GM10847 (cell line): ENCODE data around the gene SEMA4D.

Experiments
- POLR2A ChIP-seq: IDR thresholded peaks from 2 replicates; pipeline ENCODE4 v1.6.1; 2011; ENCODE audit not compliant: insufficient read length; ENCODE audit errors: extremely low read depth

SEMA4D gene

DNA sequence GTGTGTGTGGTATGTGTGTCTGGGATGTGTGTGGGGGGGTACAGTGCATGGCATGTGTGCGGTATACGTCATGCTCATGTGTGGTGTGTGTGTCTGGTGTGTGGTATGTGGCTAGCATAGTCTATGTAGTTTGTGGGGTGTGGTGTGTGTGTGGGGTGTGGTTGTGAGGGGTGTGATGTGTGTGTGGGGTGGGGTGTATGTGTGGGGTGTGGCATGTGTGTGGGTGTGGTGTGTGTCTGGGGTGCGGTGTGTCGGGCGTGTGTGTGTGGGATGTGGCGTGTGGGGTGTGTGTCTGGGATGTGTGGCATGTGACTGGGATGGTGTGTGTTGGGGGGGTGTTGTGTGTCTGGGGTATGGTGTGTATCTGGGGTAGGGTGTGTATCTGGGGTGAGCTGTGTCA lies 127.3 kb downstream of the SEMA4D start:
- no peak for TF ChIP-seq POLR2A

DNA sequence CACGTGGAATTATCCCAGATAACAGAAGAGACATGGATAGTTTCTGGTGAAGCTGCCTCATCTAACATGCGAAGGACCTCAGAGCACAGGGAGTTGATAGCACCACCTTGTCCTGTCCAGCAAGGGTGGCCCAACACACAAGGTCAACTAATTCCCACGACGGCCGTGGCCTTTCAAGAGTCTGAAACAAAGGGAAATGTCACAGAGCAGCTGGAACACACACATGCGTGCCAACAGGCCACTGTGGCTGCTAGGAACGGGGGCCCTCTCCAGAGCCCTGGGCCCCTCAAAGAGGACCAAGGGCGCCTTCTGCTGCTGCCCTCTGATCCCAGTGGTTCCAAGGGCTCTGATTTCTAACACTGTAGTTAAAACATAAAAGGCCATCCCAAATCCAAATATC lies 128.9 kb downstream of the SEMA4D start:
- TF ChIP-seq POLR2A, result no peak

DNA sequence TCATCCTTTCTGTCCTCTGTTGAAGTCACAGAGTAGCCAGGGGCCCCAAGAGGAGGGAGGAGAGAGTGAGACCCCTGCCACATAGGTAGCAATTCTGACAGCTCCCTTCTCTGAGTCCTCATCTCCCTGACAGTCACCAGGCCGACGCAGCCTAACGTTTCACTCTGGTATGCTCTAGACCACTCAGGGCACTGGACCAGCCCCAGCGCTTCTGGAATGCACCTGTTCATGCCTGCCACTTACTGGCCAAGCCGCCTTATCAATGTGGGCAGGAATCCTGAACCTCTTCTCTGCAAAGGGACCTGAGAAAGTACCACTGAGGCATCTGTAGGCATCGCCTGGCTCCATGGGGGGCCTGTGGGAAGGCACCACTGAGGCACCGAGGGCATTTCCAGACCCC lies 129.4 kb downstream of the SEMA4D start:
- TF ChIP-seq POLR2A, result no peak

DNA sequence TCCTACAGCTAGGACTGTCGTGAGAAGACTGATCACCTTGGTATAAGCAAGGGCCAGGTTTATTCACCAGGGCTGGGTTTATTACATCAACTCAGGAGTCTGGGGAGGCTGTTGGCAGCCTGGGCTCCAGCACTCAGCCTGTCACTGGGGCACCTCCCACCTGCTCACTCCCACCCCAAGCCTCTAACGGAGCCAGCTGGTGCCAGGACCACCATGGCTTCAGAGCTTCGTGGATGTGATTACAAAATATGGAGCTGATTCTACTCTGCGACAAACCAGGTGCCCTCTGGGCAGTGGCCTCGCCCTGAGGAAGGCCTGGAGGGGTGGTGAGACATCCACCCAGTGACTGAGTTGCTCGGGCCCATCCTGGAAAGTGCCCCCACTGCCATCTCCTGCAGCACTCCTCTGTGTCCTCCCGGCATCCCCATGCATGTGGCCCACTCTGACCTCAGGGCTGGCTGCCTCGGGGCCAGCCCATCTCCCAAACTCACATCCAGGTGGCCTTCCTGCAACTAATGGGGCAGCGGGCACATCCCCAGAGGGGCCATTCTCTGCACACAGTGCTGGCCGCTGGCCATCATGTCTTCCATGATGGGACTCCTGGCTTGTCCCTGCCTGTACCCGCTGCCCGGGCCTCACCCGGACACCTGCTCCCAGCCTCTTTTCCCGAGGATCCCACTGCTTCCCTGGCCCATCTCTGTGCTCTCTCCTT lies 130.0 kb downstream of the SEMA4D start:
- no peak for TF ChIP-seq POLR2A

DNA sequence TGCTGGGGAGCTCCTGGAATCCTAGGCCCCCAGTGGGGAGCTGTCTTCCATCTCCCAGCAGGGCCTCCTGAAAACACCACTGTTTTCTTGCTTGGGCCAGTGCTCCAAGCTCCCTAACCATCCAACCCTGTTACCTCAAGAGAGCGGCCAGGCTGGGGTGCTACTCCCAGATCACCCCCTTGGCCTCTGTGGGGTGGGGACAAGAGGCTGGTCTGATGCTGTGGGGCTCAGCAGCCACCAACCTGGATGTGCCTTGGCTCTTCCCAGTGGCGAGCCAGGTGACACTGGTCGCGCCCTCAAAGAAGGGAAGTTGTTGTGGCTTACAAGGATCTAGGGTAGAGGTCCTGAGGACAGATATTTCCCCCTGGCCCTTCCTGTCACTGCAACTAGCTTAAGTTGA lies 130.6 kb downstream of the SEMA4D start:
- TF ChIP-seq POLR2A, result no peak

DNA sequence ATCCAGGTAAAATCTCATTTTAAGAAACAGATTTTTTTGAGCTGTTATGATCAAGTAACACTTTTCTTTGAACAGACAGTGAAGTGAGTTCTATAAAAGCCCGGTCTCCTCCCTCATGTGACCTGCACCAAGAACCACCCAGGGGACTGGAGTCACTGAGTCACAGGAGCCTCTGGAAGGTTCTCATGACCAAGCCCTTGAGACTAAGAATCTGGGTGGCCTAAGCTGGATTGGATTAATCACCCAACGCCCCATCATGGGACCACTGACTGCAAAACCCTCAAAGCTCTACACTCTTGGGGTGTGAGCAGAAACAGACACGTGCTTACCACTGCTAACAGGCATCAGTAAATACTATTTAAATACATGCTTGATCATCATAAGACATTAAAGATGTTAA lies 131.2 kb downstream of the SEMA4D start:
- TF ChIP-seq POLR2A, result no peak

DNA sequence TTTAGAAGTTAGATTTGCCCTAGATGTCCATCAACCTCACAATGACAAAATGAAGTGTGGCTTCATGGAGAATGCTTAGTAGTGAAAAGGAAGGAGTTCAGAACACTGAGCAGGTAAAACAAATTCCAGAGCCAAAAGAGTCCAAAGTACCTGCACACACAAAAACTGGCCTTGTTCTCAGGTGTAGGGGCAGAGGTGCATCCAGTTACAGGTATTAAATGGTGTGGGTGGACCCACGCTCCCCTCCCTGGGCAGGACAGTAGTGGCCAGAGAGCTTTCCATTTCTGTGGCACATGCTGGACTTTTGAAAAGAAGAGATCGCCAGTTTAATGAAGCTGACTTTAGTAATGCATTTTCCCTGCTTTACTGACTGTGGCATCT lies 132.4 kb downstream of the SEMA4D start:
- TF ChIP-seq POLR2A, result no peak

DNA sequence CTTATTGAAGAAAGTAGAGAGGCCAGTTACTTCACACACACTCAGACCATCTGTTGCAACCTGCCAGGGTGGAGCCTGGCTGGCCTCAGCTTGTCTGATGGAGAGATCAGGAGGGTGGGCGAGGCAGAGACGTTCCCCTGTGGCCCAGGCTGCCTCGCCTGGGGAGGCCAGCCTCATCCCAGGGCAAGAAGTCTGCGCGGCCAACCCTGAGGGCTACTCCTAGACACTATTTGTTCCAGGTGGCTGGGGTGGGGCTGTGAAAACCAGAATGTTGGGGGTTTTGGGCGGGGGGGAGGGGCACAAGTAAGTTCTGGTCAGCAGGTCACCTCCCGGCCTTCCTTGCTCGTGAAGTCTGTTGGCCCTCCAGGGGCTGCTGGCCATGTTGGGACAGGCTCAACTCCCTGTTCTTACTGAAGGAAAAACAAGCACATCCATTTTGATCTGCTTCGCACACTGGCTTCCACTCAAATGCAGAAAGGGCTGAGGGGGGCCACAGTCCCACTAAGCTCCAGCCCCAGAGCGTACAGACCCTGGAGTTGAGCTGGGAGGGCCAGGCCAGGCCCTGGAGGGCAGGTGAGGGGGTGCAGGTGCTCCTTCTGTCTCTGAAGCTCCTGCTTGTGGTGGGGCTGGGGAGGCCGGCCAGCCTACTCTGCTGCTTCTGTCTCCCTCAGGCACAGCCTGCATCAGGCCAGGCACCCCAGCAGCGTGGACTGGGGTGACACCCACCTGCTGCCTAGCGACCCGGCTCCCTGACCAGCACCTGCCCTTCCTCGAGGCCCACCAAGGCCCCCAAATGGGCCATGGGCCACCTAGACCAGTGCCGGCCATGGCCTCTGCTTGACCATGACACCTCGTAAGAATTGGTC lies 133.0 kb downstream of the SEMA4D start:
- no peak for TF ChIP-seq POLR2A

DNA sequence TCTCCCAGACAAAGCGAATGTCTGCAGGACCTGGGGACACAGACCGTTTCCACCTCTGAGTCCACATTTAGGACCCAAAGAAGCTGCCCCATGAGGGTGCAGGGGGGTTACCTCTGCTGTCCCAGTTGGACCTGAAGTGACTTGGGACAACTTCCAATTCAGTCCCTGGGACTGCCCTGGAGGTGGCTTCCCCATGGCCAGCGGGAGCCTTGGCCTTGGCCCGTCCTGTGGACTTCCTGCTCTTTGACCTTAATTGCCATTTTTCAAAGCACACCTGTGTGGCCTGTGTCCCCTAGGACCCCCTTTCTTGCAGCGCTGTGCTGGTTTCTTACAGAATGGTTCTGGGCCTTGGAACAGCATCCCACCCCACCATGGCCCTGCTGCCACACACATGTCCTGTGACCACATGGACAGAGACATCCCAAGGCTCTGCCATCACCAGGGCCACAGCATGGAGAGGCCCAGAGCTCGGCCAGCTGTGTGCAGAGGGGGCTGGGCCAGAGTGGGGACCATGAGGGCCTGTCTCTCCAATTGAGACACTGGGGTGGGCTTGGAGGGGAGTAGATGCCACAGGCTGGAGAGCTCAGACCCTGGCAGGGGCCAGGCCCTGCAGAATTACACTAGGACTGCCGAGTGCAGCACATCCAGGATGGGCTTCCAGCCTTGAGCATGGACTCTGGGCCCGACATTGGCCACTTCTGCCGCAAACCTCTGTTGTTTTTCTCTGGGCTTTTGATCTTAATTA lies 133.8 kb downstream of the SEMA4D start:
- TF ChIP-seq POLR2A, result no peak

DNA sequence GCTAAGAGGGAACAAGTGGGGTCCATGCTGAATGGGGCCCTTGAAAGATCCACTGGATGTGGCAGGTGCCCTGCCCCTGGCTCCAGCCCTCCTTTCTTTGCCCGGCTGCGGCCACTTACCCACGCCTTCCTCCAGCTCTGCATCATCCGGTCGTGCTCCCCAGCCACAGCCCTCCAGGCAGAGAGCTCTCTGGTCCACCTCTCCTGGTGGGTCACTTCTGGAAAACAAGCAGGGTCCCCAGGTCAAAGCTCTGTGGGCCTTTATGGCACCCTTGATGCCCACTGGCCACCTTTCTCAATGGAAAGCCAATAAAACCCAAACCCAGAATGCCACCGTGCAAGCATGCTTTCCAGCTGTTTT lies 134.6 kb downstream of the SEMA4D start:
- TF ChIP-seq POLR2A, result no peak

DNA sequence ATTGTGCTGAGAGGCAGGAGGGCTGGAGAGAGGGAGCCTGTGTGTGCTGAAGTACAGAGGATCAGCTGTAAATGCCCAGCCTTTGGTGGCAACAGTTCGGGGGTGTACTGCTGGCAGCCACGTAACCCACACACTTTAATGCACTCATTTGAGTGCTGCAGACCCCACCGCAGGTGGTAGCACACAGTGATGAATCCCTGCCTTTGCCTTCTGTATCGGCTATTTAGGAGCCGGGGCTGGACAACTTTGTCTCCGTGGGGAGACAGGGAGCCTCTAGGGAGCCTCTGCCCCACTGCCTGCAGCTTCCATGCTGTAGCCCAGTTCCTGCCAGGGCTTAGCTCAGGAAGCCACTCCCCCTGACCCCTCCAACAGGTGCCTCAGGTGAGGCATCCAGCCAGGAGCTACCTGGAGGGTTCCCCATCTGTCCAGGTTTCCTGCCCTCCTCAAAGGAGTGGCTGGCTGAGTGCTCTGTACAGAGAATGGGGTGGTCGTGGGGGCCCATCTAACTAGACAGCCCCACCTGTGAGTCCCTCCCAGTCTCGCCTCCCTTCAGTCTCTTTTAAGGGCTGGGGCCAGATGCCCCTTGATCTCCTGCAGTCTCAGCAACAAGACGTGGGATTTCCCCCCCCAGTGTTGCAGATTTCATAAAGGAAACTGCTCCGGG lies 135.1 kb downstream of the SEMA4D start:
- TF ChIP-seq POLR2A, result no peak

DNA sequence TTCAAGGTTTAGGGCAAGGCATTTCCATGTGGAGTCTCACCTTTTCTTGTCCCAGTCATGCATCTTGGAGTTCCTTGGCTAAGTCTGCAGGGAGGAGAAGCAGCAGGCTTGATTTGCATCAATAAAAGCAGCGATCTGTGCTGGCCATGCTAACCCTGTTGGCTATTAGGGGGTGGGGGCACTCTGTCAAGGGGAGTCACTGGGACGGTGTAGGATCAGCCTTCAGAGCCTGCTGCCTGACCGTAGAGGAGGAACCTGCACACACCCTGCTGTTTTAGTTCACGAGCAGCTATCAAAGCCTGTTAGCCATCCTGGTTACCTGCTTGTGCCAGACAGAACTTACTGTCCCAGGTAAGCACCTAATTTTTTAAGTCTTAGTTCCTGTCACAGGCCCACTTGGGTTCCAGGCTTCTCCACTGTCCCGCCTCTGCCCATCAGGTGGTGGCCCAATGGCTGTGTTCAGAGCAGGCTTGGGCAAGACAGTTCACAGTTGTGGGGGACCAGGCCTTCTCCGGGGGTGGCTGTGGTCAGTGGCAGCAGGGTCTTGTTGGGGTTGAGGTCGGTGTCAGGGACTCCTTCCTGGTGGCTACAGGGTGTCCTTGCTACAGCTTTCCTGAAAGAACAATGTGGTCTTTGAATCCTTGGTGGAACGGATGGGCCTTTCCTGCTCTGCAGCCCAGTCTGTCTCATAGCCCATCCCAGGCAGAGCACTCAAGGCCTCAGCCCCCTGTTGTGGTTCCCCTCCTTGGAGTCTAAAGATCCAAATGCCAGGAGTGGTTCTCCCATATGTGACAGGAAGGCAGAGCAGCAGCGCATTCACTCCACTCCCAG lies 135.9 kb downstream of the SEMA4D start:
- TF ChIP-seq POLR2A, result no peak

DNA sequence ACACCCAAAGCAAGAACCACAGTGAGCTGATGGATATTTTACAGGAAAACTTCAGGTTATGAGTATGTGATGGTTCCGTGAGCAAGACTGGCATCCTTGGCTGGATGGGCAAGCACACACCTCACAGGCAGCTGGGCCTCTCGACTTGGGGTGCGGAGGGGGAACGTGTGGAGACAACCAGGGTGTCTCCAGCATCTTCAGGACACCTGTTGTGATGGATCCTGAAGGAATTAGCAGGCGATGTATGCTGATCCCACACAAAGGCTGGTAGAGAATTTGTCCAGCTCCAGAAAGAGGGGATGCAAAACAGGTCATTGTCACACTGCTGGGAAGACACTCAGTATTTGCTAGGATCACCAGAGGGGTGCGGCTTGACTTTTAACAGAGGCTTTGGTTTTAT lies 136.9 kb downstream of the SEMA4D start:
- no peak for TF ChIP-seq POLR2A

DNA sequence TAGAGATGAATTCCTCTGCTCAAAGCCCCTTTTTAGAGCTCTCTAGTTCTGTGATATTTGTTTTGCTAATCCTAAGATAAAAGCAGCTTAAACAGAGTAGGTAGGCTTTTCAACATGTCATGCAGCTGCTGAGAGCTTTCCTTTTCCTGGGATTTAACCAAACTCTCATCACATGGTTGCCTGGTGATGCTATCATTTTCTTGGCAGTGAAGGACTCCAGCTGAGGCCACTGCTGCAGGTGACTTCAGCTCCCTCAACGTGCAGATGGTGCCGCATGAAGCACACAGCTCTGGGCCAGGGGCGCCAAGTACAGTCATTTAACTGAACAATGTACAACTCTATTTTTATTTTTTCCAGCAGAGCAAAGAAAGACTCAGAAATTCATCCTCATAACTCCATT lies 137.4 kb downstream of the SEMA4D start:
- TF ChIP-seq POLR2A, result no peak

DNA sequence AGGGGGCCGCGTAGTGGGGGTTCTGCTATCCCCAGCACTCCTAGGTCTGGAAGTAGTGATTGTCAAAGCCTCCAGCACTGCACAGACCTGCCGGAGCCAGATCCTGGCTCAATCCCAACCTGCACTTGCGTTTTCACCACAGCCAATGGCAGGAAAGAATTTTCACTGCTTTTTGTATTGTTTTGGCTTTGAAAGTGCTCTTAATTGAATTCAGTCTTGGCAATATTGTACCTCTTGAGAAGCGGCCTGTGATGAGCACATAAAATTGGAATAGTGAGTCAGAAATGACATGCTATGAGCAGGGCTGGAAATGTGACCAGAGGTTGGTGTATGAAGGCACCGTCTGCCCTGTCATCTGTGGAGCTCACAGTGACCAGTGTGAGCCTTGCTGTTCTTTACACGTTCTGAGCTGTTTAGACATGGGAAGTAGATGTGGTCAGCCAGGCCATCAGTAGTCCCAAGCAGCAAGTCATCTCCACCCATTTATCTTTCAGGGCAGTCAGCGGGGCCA lies 138.1 kb downstream of the SEMA4D start:
- no peak for TF ChIP-seq POLR2A

DNA sequence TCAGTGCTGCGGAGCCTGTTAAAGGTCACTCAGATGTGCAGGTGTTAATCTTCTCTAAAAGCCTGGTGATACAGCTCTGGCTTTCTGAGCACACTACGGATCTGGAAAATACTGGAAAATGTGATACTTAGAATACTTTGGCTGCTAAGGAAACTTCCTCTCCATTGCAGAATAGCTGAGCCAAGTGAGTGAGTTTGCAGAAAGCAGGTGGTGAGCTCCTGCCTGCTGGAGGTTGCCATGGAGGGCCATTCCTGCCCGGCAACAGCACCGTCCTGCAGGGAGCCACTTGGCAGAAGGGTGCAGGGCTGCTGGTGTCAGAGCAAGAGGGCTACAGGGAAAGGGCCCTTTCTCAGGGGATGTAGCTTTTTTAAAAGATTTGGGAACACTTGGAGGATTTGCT lies 138.9 kb downstream of the SEMA4D start:
- TF ChIP-seq POLR2A, result no peak
